Endodermal cell (in vitro differentiated cells): ENCODE measurements around the gene C2orf15. TPM values are rescaled to one million over a fixed set of nuclear protein-coding genes. Genes with fewer than 3 reads are reported as not detected.
"Not testable (repeated sequence)": the region's sequence is repeated elsewhere in the genome, so short reads cannot be mapped to it uniquely, and the experiment has no call there.

Experiments used
- DNase-seq: peaks from one replicate; pipeline ENCODE4 v3.0.0-alpha.2; 2017
- H3K27ac ChIP-seq: 2 replicates; pipeline ENCODE4 v1.5.1; 2013; ENCODE audit warnings: mild to moderate bottlenecking, low read depth, low read length, moderate library complexity
- H3K27me3 ChIP-seq: 2 replicates; pipeline ENCODE4 v1.6.1; 2013; ENCODE audit warnings: mild to moderate bottlenecking, low read length, moderate library complexity; ENCODE audit not compliant: insufficient read depth, control insufficient read depth, poor library complexity, severe bottlenecking
- H3K36me3 ChIP-seq: 2 replicates; pipeline ENCODE4 v1.7.0; 2013; ENCODE audit warnings: mild to moderate bottlenecking, low read length, moderate library complexity; ENCODE audit not compliant: control insufficient read depth, insufficient read depth
- H3K4me1 ChIP-seq: one replicate; pipeline ENCODE4 v1.7.0; 2013; ENCODE audit warnings: low read length; ENCODE audit not compliant: control insufficient read depth, insufficient read depth
- H3K4me3 ChIP-seq: 2 replicates; pipeline ENCODE4 v1.5.1; 2013; ENCODE audit warnings: mild to moderate bottlenecking, low read length, moderate library complexity
- H3K9ac ChIP-seq: 2 replicates; pipeline ENCODE4 v1.6.1; 2013; ENCODE audit warnings: mild to moderate bottlenecking, low read length, moderate library complexity; ENCODE audit not compliant: poor library complexity, severe bottlenecking; ENCODE audit errors: extremely low read depth
- H3K9me3 ChIP-seq: 2 replicates; pipeline ENCODE4 v1.6.1; 2013; ENCODE audit warnings: mild to moderate bottlenecking, low read length, moderate library complexity; ENCODE audit not compliant: control insufficient read depth
- H3K27ac Mint-ChIP-seq: 2 replicates; pipeline ENCODE4 v1.8.0; 2020; ENCODE audit warnings: mixed read lengths
- H3K27me3 Mint-ChIP-seq: 2 replicates; pipeline ENCODE4 v1.8.0; 2021; ENCODE audit warnings: mild to moderate bottlenecking, mixed read lengths; ENCODE audit not compliant: insufficient read depth
- H3K36me3 Mint-ChIP-seq: 2 replicates; pipeline ENCODE4 v1.8.0; 2020; ENCODE audit warnings: low read depth, mixed read lengths
- H3K4me1 Mint-ChIP-seq: 2 replicates; pipeline ENCODE4 v1.8.0; 2020; ENCODE audit warnings: mixed read lengths
- H3K4me3 Mint-ChIP-seq: 2 replicates; pipeline ENCODE4 v1.8.0; 2020; ENCODE audit warnings: mild to moderate bottlenecking, moderate library complexity, mixed read lengths
- H3K9me3 Mint-ChIP-seq: 2 replicates; pipeline ENCODE4 v1.8.0; 2020; ENCODE audit warnings: mild to moderate bottlenecking, mixed read lengths
- WGBS, 2 experiments: methylation state at CpG; one replicate each; pipeline versions ENCODE4 v1.1.5 to v1.1.7; 2013; ENCODE audit warnings: missing lambda C conversion rate in 2 of 2, mixed read lengths in 1 of 2; ENCODE audit not compliant: insufficient coverage in 1 of 2, insufficient read length in 1 of 2; 5-methylcytosine and 5-hydroxymethylcytosine counted together
- total RNA-seq, 2 donors: library from RNA; stranded (reverse); fragmentation: NEBNext Ultra II Directional in 1 of 2; extraction: Animal tissue kit (Norgen Biotek cat#: 25700) in 1 of 2; gene quantifications; 2 replicates in 1 of 2; 3 replicates in 1 of 2; pipeline ENCODE4 v1.2.1, GENCODE V29; 2021
- TF ChIP-seq, protein P1 (sequence below): fragments of 200-600 bp; sonication (generic); conservative IDR thresholded peaks from 2 replicates; pipeline ENCODE4 v1.5.0; 2021; ENCODE audit warnings: antibody characterized with exemption, mild to moderate bottlenecking

C2orf15 gene
- total RNA-seq, 2 donors from 2014 or later: 3.1 to 6.5 TPM

DNA sequence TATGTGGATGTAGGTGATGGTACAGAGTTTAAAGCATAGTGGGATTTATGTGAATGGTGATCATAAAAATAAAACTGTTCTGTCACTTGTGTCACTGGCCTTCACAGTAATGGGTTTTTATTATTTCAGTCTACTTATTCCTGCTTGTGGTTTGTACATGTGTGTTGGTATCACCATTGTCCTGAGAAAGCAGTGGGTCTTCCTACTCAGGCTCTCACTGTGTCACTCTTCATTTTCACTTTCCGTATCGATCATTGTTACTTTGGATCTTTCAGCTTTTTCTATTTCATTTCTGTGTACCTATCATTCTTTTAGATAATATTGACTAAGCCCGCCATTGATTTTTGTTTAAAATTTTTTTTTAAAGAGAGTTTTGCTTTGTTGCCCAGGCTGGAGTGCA, 46.9 kb downstream of the C2orf15 start:
- no peak for DNase-seq
- H3K27me3 Mint-ChIP-seq: no peaks in the 10 kb centered on the region
- Histone ChIP-seq H3K27me3 (no peaks in the 10 kb centered on the region), H3K4me3 (no peak overlapping the region), H3K36me3 (peaks cover 50% of the 10 kb centered on the region), H3K27ac (no peak overlapping the region), H3K4me1 (no peaks in the 10 kb centered on the region), H3K9me3 (peaks cover 9% of the 10 kb centered on the region), H3K9ac (no peak overlapping the region)
- H3K36me3 Mint-ChIP-seq: peaks cover 58% of the 10 kb centered on the region
- no peak overlapping the region for H3K27ac Mint-ChIP-seq
- 96% methylated on average over 3 of the region's 3 CpGs; no CpG with 5 or more reads in 1 of the 2 experiments for WGBS, 2 experiments
- peaks cover 3% of the 10 kb centered on the region for H3K9me3 Mint-ChIP-seq
- TF ChIP-seq, protein P1, sequence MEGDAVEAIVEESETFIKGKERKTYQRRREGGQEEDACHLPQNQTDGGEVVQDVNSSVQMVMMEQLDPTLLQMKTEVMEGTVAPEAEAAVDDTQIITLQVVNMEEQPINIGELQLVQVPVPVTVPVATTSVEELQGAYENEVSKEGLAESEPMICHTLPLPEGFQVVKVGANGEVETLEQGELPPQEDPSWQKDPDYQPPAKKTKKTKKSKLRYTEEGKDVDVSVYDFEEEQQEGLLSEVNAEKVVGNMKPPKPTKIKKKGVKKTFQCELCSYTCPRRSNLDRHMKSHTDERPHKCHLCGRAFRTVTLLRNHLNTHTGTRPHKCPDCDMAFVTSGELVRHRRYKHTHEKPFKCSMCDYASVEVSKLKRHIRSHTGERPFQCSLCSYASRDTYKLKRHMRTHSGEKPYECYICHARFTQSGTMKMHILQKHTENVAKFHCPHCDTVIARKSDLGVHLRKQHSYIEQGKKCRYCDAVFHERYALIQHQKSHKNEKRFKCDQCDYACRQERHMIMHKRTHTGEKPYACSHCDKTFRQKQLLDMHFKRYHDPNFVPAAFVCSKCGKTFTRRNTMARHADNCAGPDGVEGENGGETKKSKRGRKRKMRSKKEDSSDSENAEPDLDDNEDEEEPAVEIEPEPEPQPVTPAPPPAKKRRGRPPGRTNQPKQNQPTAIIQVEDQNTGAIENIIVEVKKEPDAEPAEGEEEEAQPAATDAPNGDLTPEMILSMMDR: no peak
- no peaks in the 10 kb centered on the region for H3K4me1 Mint-ChIP-seq
- H3K4me3 Mint-ChIP-seq: no peak overlapping the region

DNA sequence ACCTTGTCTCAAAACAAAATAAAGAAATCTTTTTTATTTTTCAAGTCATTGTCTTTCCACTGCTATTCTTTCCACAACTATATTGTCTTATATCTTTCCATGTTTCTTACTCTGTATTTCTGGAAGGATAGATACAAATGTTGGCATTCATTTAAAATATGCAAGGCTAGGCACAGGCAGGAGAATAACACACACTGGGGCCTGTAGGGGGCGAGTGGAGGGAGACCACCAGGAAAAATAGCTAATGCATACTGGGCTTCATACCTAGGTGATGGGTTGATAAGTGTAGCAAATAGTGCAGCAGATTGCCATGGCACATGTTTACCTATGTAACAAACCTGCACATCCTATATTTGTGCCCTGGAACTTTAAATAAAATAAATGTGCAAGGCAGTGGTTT, 49.0 kb downstream of the C2orf15 start:
- Histone ChIP-seq H3K9ac (no peak overlapping the region), H3K27me3 (no peaks in the 10 kb centered on the region), H3K4me3 (no peak overlapping the region), H3K9me3 (peaks cover 9% of the 10 kb centered on the region), H3K4me1 (no peaks in the 10 kb centered on the region), H3K36me3 (peaks cover 62% of the 10 kb centered on the region), H3K27ac (no peak overlapping the region)
- H3K4me3 Mint-ChIP-seq: no peak overlapping the region
- no peak overlapping the region for H3K27ac Mint-ChIP-seq
- H3K9me3 Mint-ChIP-seq: peaks cover 3% of the 10 kb centered on the region
- TF ChIP-seq, protein P1: peak; percentile 59
- 96% methylated on average over 1 of the region's 1 CpG; no CpG with 5 or more reads in 1 of the 2 experiments for WGBS, 2 experiments
- H3K4me1 Mint-ChIP-seq: no peaks in the 10 kb centered on the region
- DNase-seq: no peak
- H3K36me3 Mint-ChIP-seq: peaks cover 60% of the 10 kb centered on the region
- H3K27me3 Mint-ChIP-seq: no peaks in the 10 kb centered on the region

DNA sequence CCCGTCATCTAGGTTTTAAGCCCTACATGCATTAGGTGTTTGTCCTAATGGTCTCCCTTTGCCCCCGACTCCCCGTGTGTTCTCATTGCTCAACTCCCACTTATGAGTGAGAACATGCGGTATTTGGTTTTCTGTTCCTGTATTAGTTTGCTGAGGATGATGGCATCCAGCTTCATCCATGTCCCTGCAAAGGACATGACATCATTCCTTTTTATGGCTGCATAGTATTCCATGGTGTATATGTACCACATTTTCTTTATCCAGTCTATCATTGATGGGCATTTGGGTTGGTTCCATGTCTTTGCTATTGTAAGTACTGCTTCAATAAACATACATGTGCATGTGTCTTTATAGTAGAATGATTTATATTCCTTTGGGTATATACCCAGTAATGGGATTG, 50.9 kb downstream of the C2orf15 start:
- H3K9me3 ChIP-seq, H3K27me3 Mint-ChIP-seq, H3K9me3 Mint-ChIP-seq, H3K4me1 ChIP-seq, H3K4me3 Mint-ChIP-seq, DNase-seq, H3K4me3 ChIP-seq, H3K27ac ChIP-seq, H3K27me3 ChIP-seq, H3K27ac Mint-ChIP-seq, H3K4me1 Mint-ChIP-seq, H3K9ac ChIP-seq: not testable (repeated sequence)
- H3K36me3 ChIP-seq: peaks cover 69% of the 10 kb centered on the region
- peaks cover 69% of the 10 kb centered on the region for H3K36me3 Mint-ChIP-seq
- WGBS, 2 experiments: 96 to 100% methylated on average over 1 to 4 of the region's 4 CpGs
